K562 (cell line): Measurements from ENCODE around the gene PRMT3. TPM values are rescaled to one million over a fixed set of nuclear protein-coding genes. Genes with fewer than 3 reads are reported as not detected.

ENCODE experiments used
- ATF1 ChIP-seq, 2 experiments: fragments of 450-650 bp in 1 of 2; IDR thresholded peaks; 2 replicates each; pipeline ENCODE4 v1.6.1; 2016; ENCODE audit warnings: missing compliant biosample characterization in 1 of 2, missing genetic modification characterization in 1 of 2
- BHLHE40 ChIP-seq: IDR thresholded peaks from 2 replicates; pipeline ENCODE4 v1.6.1; 2011; ENCODE audit warnings: low read length, improper control_type of control experiment
- CCNT2 ChIP-seq: IDR thresholded peaks from 2 replicates; pipeline ENCODE4 v1.6.1; 2011; ENCODE audit warnings: borderline replicate concordance, low read depth, mild to moderate bottlenecking, moderate library complexity, mixed read lengths, low read length; ENCODE audit not compliant: insufficient read length; ENCODE audit errors: extremely low read depth
- CHD1 ChIP-seq: fragments of 200-600 bp; sonication (generic); IDR thresholded peaks from one replicate; pipeline ENCODE4 v1.6.1; 2012; ENCODE audit warnings: mild to moderate bottlenecking, moderate library complexity, low read length, inconsistent platforms
- ETV6 ChIP-seq, 3 experiments: fragments of 150-350 bp in 1 of 3; sonication (generic) in 1 of 3; formaldehyde crosslinking in 1 of 3; IDR thresholded peaks; 2 replicates each; pipeline versions ENCODE4 v1.6.1 to v1.8.0; 2014 to 2022; ENCODE audit warnings: borderline replicate concordance in 2 of 3, low read depth in 2 of 3, antibody characterized with exemption in 1 of 3, low read length in 1 of 3, mild to moderate bottlenecking in 1 of 3, missing genetic modification reagents in 1 of 3
- KDM4B ChIP-seq, 2 experiments: fragments of 450-650 bp in 1 of 2; sonication (generic) in 1 of 2; IDR thresholded peaks; 2 replicates each; pipeline ENCODE4 v1.6.1; 2016 to 2017; ENCODE audit warnings: borderline replicate concordance in 2 of 2, antibody characterized with exemption in 1 of 2, low read depth in 1 of 2, mild to moderate bottlenecking in 1 of 2
- LARP7 ChIP-seq: fragments of 450-650 bp; IDR thresholded peaks from 2 replicates; pipeline ENCODE4 v1.6.1; 2016
- NBN ChIP-seq: fragments of 450-650 bp; IDR thresholded peaks from 2 replicates; pipeline ENCODE4 v1.6.1; 2016; ENCODE audit warnings: low read depth, mild to moderate bottlenecking
- SMAD3 ChIP-seq: fragments of 450-650 bp; formaldehyde crosslinking; conservative IDR thresholded peaks from 2 replicates; pipeline ENCODE4 v1.4.0; 2020; ENCODE audit warnings: mild to moderate bottlenecking
- SNRNP70 ChIP-seq: fragments of 200-400 bp; formaldehyde crosslinking; optimal IDR thresholded peaks from 2 replicates; pipeline ENCODE3; 2017; ENCODE audit warnings: low read depth, low read length
- polyA plus RNA-seq, 8 experiments: library from polyadenylated mRNA; depleted of rRNA in 4 of 8; stranded (reverse) in 5 of 8; unstranded in 3 of 8; fragments of >200 nt; fragmentation: Nextera tagmentation in 2 of 8; fragmentation: Illumina TruSeq in 1 of 8; extraction: Ambion mirVana in 2 of 8; extraction: Trizol in 1 of 8; gene quantifications; 2 replicates each; pipeline versions ENCODE4 v1.2.1 to v1.2.3, GENCODE V29; 2011 to 2014; ENCODE audit warnings: inconsistent platforms in 1 of 8, missing spikeins in 1 of 8
- total RNA-seq, 7 experiments: library from RNA; depleted of rRNA in 6 of 7; stranded (reverse); fragments of >200 nt in 6 of 7; fragmentation: Illumina TruSeq in 2 of 7; extraction: Trizol in 2 of 7; gene quantifications; 2 replicates each; pipeline versions ENCODE4 v1.2.1 to v1.2.3, GENCODE V29; 2011 to 2021; ENCODE audit warnings: low replicate concordance in 1 of 7
- TF ChIP-seq, protein P1 (sequence below): sonication (generic); formaldehyde crosslinking; IDR thresholded peaks from 2 replicates; pipeline ENCODE4 v1.8.0; 2022; ENCODE audit warnings: missing genetic modification reagents, mild to moderate bottlenecking, borderline replicate concordance
- TF ChIP-seq, protein P2 (sequence below): fragments of 150-350 bp; IDR thresholded peaks from 2 replicates; pipeline ENCODE4 v1.6.1; 2014; ENCODE audit warnings: low read depth, mild to moderate bottlenecking, low read length, borderline replicate concordance
- TF ChIP-seq, protein P3 (sequence below): fragments of 250-450 bp; sonication (Bioruptor Pico); IDR thresholded peaks from 2 replicates; pipeline ENCODE4 v1.8.0; 2021; ENCODE audit warnings: moderate library complexity, mild to moderate bottlenecking, inconsistent platforms
- TF ChIP-seq, protein P4 (sequence below): fragments of 250-450 bp; sonication (Bioruptor Pico); IDR thresholded peaks from 2 replicates; pipeline ENCODE4 v1.5.0; 2020; ENCODE audit warnings: mild to moderate bottlenecking, borderline replicate concordance
- TF ChIP-seq, protein P5 (sequence below): fragments of 250-450 bp; sonication (Bioruptor Pico); IDR thresholded peaks from 2 replicates; pipeline ENCODE4 v1.4.0; 2020; ENCODE audit warnings: mild to moderate bottlenecking, moderate library complexity

Gene PRMT3
- total and polyA plus RNA-seq, 9 of the 15 experiments (the other 6 are each of a cell fraction or from before 2014, with no cell fraction given), result 24.0 to 62.1 (median 44.7) TPM

DNA sequence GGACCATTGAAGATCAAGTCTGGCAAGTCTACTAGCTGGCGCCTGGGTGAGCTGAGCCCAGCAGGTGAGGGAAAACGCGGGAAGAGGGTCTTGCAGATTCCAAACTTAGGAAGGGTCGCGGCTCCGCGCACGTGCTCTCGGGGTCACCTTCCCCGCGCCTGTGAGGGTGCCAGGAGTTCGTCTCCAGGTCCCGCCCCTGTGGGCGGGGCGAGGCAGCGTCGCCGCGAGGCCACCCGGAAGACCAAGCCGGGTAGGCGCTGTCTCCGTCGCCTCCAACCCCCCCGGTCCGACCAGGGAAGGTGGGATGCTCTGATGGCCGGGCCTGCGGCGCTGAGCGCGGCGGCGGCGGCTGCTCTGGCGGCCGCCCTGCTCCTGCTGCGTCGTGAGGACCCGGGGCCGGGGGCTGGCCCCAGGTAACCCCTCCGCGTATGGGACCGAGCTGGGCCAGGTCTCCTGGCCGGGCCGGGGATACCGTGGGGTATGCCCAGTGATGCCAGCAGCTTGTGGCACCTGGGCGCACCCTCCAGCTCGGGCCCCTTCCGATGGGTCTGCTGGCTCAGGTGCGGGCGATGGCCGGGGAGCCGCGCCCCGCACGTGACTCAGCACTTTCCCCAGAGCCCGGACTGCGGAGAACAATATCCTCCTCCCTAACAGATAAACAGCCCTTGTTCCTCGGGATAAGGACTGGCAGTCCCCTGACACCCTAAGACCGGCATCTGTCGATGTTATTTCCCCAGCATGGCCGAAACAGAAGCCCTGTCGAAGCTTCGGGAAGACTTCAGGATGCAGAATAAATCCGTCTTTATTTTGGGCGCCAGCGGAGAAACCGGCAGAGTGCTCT lies 23.8 kb upstream of the PRMT3 start, which contains the start of gene HTATIP2 (continued):
- no peak for TF ChIP-seq CCNT2
- TF ChIP-seq ETV6 (IDR thresholded peaks at IDR 0.05; ENCODE audit: borderline replicate concordance in 1 of 2, low read depth in 2 of 2, low read length in 1 of 2), result no peak
- no peak for TF ChIP-seq ETV6 (CRISPR knock-in tag; IDR thresholded peaks at IDR 0.05; ENCODE audit: borderline replicate concordance)
- TF ChIP-seq, protein P1, sequence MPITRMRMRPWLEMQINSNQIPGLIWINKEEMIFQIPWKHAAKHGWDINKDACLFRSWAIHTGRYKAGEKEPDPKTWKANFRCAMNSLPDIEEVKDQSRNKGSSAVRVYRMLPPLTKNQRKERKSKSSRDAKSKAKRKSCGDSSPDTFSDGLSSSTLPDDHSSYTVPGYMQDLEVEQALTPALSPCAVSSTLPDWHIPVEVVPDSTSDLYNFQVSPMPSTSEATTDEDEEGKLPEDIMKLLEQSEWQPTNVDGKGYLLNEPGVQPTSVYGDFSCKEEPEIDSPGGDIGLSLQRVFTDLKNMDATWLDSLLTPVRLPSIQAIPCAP (CRISPR knock-in tag), result no peak
- TF ChIP-seq LARP7, result 0 out of 2 replicates have a peak, but pooled peaks have one; percentile 2
- no peak for TF ChIP-seq ATF1 (CRISPR knock-in tag; IDR thresholded peaks at IDR 0.05)
- peak; percentile 82 for TF ChIP-seq ATF1 (tag; IDR thresholded peaks at IDR 0.05)
- TF ChIP-seq, protein P2, sequence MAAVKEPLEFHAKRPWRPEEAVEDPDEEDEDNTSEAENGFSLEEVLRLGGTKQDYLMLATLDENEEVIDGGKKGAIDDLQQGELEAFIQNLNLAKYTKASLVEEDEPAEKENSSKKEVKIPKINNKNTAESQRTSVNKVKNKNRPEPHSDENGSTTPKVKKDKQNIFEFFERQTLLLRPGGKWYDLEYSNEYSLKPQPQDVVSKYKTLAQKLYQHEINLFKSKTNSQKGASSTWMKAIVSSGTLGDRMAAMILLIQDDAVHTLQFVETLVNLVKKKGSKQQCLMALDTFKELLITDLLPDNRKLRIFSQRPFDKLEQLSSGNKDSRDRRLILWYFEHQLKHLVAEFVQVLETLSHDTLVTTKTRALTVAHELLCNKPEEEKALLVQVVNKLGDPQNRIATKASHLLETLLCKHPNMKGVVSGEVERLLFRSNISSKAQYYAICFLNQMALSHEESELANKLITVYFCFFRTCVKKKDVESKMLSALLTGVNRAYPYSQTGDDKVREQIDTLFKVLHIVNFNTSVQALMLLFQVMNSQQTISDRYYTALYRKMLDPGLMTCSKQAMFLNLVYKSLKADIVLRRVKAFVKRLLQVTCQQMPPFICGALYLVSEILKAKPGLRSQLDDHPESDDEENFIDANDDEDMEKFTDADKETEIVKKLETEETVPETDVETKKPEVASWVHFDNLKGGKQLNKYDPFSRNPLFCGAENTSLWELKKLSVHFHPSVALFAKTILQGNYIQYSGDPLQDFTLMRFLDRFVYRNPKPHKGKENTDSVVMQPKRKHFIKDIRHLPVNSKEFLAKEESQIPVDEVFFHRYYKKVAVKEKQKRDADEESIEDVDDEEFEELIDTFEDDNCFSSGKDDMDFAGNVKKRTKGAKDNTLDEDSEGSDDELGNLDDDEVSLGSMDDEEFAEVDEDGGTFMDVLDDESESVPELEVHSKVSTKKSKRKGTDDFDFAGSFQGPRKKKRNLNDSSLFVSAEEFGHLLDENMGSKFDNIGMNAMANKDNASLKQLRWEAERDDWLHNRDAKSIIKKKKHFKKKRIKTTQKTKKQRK, result no peak
- TF ChIP-seq, protein P3, sequence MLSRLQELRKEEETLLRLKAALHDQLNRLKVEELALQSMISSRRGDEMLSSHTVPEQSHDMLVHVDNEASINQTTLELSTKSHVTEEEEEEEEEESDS (CRISPR knock-in tag), result no peak
- TF ChIP-seq, protein P4, sequence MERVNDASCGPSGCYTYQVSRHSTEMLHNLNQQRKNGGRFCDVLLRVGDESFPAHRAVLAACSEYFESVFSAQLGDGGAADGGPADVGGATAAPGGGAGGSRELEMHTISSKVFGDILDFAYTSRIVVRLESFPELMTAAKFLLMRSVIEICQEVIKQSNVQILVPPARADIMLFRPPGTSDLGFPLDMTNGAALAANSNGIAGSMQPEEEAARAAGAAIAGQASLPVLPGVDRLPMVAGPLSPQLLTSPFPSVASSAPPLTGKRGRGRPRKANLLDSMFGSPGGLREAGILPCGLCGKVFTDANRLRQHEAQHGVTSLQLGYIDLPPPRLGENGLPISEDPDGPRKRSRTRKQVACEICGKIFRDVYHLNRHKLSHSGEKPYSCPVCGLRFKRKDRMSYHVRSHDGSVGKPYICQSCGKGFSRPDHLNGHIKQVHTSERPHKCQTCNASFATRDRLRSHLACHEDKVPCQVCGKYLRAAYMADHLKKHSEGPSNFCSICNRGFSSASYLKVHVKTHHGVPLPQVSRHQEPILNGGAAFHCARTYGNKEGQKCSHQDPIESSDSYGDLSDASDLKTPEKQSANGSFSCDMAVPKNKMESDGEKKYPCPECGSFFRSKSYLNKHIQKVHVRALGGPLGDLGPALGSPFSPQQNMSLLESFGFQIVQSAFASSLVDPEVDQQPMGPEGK (CRISPR knock-in tag), result no peak
- TF ChIP-seq, protein P5, sequence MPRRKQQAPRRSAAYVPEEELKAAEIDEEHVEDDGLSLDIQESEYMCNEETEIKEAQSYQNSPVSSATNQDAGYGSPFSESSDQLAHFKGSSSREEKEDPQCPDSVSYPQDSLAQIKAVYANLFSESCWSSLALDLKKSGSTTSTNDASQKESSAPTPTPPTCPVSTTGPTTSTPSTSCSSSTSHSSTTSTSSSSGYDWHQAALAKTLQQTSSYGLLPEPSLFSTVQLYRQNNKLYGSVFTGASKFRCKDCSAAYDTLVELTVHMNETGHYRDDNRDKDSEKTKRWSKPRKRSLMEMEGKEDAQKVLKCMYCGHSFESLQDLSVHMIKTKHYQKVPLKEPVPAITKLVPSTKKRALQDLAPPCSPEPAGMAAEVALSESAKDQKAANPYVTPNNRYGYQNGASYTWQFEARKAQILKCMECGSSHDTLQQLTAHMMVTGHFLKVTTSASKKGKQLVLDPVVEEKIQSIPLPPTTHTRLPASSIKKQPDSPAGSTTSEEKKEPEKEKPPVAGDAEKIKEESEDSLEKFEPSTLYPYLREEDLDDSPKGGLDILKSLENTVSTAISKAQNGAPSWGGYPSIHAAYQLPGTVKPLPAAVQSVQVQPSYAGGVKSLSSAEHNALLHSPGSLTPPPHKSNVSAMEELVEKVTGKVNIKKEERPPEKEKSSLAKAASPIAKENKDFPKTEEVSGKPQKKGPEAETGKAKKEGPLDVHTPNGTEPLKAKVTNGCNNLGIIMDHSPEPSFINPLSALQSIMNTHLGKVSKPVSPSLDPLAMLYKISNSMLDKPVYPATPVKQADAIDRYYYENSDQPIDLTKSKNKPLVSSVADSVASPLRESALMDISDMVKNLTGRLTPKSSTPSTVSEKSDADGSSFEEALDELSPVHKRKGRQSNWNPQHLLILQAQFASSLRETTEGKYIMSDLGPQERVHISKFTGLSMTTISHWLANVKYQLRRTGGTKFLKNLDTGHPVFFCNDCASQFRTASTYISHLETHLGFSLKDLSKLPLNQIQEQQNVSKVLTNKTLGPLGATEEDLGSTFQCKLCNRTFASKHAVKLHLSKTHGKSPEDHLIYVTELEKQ (CRISPR knock-in tag), result no peak
- TF ChIP-seq CHD1, result peak; percentile 91
- no peak for TF ChIP-seq SNRNP70
- TF ChIP-seq BHLHE40, result peak; percentile 95
- TF ChIP-seq NBN, result peak; percentile 36; the same call in 1 of the 2 replicates
- no peak for TF ChIP-seq KDM4B (IDR thresholded peaks at IDR 0.05; ENCODE audit: borderline replicate concordance in 2 of 2, low read depth in 1 of 2)
- no peak for TF ChIP-seq SMAD3 (CRISPR knock-in tag)
